NCI-H1436 (cell line): ENCODE data around the gene MCTP1.

Experiments
- DNase-seq: peaks from one replicate; lab custom pipeline; 2025; lab: John Stamatoyannopoulos, UW

MCTP1 gene

DNA sequence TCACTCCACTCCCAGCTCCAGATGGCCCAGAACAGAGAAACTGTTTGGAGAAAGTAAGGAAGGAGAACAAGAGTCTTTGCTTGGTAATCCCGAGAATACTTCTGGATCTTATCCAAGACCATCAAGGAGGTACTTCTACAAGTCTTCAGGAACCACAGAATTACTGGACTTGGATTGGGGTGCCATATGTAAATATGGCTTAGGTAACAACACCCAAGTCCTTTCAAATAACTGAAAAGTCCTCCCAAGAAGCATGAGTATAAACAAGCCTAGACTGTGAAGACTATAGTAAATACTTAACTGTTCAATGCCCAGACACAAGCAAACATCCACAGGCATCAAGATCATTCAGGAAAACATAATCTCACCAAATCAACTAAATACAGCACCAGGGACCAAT lies 170.0 kb downstream of the MCTP1 start:
- DNase-seq: no peak

DNA sequence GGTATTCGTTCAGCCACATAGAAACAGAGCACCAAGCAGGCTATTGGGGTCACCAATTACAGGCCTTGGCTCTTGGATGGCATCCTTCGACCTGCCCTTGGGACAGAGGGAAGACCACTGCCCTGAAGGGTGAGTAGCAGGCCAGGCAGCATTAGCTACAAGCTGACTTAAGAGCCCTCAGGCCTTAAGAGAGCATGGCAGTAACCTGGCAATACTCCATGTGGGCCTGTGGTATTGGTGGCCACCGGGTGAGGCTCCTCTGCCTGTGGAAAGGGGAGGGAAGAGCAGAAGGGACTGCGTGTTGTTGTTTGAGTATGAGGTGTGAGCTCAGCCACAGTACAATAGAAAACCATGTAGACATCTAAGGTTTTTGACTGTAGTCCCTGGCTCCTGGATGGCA lies 170.6 kb downstream of the MCTP1 start:
- no peak for DNase-seq

DNA sequence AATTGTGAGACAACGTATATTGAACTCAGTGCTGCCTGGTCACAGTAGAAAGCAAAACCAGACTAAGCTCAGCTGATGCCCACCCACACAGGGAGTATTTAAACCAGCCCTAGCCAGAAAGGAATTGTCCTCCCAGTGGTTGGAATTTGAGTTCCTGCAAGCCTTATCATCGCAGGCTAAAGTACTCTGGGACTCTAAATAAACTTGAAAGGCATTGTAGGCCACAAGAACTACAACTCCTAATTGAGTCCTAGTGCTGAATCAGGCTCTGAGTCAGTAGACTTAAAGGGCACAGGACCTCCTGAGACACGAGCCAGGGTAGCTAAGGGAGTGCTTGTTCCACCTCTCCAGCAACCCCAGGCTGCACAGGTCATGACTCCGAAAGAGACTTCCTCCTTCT lies 171.4 kb downstream of the MCTP1 start:
- DNase-seq: no peak

GRCh38 chr5:95111141-95111540 lies 173.8 kb downstream of the MCTP1 start:
- DNase-seq: no peak

- DNase-seq: no peak
Measured at GRCh38 chr5:95110118-95110517, 174.8 kb downstream of the MCTP1 start.

DNA sequence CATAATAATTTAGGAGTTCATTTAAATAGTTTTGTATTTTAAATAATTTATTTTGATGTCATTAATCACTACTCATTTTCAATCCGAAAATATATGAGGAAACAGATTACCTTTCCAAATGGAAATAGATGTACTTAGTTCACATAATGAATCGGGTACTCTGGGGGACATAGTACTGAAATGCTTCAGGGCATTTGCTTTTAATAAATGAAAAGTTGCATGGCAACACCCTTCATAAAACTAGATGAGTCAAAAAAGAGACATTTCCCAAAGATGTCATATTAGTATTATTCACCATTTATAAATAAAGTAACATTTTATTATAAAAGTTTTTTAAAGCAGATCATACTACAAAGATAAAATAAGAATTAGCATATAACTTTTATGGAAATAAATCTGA lies 177.8 kb downstream of the MCTP1 start:
- no peak for DNase-seq

GRCh38 chr5:95105638-95106037 lies 179.3 kb downstream of the MCTP1 start:
- DNase-seq: no peak

- no peak for DNase-seq
Measured at GRCh38 chr5:95102687-95103086, 182.2 kb downstream of the MCTP1 start.

- DNase-seq: no peak
Measured at GRCh38 chr5:95102080-95102479, 182.8 kb downstream of the MCTP1 start.

GRCh38 chr5:95100551-95100950 lies 184.3 kb downstream of the MCTP1 start:
- DNase-seq: no peak

DNA sequence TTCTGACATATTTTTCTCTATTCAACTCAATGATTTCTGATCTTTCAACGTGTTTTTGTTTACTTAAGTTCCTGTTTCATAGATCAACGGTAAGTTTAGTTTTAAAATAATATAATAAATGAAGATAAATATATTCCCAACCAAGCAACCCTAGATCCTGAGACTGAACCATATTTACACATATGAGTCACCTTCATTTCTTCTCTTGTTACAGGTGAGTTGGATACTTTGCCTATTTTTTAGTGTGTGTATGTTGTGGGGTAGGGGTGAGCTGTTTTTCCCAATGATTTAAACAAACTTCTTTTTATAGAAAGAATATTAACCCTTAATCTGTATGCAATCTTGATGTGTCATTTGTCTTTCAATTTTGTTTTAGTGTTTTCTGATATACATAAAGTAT lies 186.9 kb downstream of the MCTP1 start:
- DNase-seq: no peak

GRCh38 chr5:95093211-95093610 lies 191.7 kb downstream of the MCTP1 start:
- DNase-seq: no peak

DNA sequence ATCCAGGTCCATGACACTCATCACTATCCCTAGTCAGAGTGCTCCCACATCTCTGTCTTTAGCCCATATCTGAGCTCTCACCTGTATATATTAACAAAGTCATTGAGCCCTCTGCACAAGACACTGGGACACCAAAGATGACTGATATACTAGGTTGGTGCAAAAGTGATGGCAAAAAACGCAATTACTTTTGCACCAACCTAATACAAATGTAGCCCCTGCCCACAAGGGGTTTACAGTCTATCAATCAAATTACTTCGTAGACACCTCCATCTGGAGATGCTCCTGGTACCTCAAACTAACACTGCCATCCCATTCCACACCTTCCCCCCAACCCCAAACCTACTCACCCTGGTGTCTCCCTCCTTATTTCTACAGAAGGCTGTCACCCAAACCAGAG lies 194.1 kb downstream of the MCTP1 start:
- DNase-seq: no peak

GRCh38 chr5:95087816-95088317 lies 197.0 kb downstream of the MCTP1 start:
- no peak for DNase-seq

DNA sequence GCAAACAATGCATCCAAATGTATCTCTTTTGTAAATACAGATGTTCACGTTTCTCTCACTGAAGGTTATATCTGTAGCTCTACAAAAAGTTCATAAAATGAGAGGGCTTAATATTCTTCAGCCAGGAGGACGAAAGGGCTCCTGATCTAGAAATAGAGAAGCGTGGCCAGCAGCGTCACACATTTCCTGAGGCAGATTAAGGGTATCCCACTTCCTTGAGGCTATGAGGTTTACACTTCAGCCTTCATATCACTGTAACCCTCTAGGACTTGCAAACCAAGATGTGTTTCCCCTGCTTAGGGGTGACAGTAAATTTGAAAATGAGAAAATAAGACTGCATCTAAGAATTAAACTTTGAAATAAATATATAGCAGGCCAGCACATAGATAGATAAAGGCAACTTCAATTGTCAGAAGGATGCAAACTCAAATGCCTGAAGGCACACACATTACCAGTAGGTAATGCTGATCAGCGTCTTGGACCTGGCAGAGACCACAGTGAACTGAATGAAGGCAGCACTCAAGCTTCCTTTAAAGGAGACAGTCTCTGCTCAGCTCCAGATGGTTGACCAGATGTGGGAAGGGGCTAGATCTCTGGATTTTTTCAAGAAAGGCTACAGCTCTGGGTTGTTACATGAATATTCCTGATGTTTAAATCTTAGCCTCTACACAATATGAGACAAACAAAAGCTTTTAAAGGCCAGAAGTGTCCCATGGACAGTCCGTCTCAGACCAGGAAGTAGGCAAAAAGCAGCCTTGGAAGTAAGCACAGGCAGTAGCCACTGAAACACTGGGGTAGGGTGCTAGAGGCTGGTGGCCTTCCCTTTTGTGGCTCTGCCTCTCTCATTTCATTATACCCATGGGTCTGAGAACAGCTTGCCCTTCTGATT lies 197.7 kb downstream of the MCTP1 start:
- DNase-seq: no peak

DNA sequence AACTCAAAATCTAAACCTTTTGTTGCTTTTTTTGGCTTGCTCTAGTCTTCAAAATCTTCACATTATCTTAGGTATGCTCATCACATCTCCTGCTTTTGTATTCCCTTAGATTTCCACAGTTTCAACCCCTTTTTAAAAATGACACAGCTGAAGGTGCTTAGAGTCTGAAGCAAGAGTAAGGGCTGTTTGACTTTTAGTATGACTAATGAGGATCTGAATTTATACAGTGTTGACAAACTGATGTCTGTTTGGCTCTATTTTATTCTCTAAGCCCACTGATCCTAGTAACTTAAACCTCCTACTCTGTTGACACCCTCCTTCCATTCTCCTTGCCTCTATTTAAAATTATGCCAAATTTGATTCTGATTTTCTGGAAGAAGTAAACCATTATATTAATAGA lies 200.1 kb downstream of the MCTP1 start:
- no peak for DNase-seq

- no peak for DNase-seq
Measured at GRCh38 chr5:95083606-95084005, 201.3 kb downstream of the MCTP1 start.

- DNase-seq: no peak
Measured at GRCh38 chr5:95081982-95082381, 202.9 kb downstream of the MCTP1 start.

GRCh38 chr5:95081500-95081960 lies 203.4 kb downstream of the MCTP1 start:
- DNase-seq: no peak

GRCh38 chr5:95080441-95080840 lies 204.5 kb downstream of the MCTP1 start:
- no peak for DNase-seq

DNA sequence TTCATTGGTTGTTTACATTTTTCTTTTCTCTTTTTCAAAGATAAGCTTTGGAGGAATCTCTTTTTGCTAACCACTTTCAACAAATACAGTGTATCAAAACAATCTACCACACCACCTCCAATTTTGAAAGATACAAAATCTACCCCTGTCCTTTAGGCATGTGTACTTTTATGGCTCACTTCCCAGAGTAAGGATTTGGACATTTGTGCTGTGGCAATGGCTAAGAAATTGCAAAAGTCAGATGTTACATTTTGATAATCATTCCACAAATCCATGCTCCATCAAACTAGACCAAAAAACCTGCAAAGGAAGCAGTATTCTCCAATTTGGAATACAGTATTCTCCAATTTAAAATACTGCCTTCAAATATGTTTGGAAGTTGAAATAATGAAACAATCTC lies 204.9 kb downstream of the MCTP1 start:
- no peak for DNase-seq

- no peak for DNase-seq
Measured at GRCh38 chr5:95078868-95079267, 206.0 kb downstream of the MCTP1 start.

DNA sequence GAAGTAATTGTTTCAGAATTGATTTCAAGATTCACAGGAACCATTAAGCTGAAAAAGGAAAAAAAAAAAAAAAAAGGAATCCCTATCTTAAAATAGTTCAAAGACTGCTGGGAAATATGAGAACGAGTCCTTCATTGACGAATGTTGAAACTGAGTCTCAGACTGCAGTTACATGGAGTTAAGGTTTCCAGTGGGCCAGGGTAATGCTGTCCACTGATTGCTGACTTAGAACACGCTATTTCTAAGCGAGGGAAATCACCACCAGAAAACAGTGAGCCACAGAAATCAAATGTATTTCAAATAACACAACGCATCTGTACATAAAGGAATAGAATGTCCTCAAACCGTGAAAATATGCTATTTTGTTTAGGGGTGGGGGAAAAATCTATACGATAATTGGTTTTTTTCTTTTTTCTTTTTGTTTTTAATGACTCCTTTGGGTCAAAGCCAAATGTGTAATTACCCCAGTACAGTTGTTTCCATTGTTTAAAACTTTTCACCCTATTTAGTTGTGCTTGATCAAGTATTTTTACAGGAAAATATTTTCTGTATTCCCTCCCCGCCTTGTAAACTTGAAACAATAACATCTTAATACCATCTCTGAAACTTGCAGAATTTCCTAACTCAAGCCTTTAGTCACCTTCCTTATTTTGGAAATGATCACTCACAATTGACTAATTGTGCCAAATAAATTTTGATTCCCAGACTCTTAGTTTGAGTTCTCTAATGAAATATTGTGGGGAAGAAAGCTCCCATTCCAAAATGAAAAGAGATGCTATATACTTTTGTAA lies 208.3 kb downstream of the MCTP1 start:
- no peak for DNase-seq
